GM12892 (cell line): Measurements from ENCODE around the gene RD3L.

Experiments used
- POLR2A ChIP-seq: IDR thresholded peaks from 2 replicates; pipeline ENCODE4 v1.6.1; 2011; ENCODE audit warnings: low read depth, low read length, control low read depth
- POLR2AphosphoS5 ChIP-seq: IDR thresholded peaks from 2 replicates; pipeline ENCODE4 v1.6.1; 2011; ENCODE audit warnings: low read depth, low read length, control low read depth
- TAF1 ChIP-seq: IDR thresholded peaks from 2 replicates; pipeline ENCODE4 v1.6.1; 2011; ENCODE audit warnings: low read depth, mild to moderate bottlenecking, control low read depth, low read length, borderline replicate concordance

GRCh38 chr14:103905842-103906456, 36.4 kb downstream of the RD3L start:
- no peak for TF ChIP-seq POLR2A
- no peak for TF ChIP-seq POLR2AphosphoS5
- no peak for TF ChIP-seq TAF1
